HG03575 (cell line): Measurements from ENCODE around the gene MICAL2.
"Not testable (repeated sequence)": the region's sequence is repeated elsewhere in the genome, so short reads cannot be mapped to it uniquely, and the experiment has no call there.

Experiments used
- ATAC-seq: cut with Tn5 transposase; IDR thresholded peaks from one replicate; pipeline ENCODE4 v1.9.1; 2021; ENCODE audit not compliant: unreplicated experiment, insufficient number of reproducible peaks, low FRiP score; ENCODE audit errors: extremely low read depth

MICAL2 gene

DNA sequence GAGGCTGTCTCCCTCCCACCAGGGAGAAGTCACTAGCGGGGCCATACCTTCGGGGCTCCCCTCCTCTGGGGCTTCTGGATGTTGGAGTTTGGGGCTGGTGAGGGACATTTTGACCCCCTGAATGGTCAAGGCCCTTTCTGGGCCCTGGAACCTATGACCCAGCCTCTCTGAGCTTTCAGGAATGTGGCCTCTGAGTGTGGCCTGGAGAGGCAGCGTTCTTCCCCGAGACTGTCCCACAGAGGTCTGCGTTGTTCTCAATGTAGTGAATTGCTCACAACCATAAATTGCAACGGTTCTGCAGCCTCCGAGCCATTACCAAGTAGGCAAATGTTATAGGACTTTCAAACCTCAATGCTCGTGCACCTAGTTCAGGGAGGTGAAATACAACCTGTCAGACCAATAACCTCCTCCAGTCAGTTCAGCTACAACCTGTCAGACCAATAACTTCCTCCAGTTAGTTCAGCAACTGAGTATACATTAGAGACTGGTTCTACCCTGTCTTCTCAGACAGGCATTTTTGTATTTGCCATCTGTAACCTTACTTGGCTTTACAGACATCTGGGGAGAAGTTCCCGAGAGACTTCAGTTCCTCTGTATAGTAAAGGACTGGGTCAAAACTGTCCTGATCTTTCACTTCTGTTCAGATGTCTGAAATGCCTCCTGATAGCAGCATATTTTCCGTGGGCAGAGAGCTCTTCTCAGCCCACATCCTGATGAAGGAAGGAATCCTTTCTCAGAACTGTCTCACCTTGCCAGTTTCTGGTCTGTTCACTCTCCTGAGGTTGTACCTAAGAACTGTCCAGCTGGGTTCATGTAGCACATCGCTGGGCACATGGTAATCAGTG lies 34.2 kb downstream of the MICAL2 start:
- ATAC-seq = no peak

DNA sequence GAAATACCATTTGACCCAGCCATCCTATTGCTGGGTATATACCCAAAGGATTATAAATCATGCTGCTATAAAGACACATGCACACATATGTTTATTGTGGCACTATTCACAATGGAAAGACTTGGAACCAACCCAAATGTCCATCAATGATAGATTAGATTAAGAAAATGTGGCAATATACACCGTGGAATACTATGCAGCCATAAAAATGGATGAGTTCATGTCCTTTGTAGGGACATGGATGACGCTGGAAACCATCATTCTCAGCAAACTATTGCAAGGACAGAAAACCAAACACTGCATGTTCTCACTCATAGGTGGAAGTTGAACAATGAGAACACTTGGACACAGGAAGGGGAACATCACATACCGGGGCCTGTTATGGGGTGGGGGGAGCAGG lies 36.3 kb downstream of the MICAL2 start:
- not testable (repeated sequence) for ATAC-seq

DNA sequence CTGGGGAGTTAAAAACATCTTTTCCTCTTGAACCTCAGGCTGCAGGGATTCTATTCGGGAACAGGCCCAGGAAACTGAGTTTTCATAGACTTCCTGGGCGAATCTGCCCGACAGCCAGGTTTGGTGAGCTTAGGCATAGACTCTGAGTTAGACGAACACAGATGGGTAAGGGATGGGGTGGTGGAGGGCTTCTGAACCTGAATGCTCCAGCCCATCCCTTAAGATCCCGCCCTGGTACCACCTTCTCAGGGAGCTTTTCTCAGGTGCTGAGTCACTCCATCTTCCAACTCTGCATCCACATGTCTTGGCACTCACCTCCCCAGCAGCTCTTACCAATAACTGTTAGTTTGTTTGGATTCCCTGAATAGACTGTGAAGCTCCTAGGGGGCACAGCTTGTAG lies 37.4 kb downstream of the MICAL2 start:
- no peak for ATAC-seq

DNA sequence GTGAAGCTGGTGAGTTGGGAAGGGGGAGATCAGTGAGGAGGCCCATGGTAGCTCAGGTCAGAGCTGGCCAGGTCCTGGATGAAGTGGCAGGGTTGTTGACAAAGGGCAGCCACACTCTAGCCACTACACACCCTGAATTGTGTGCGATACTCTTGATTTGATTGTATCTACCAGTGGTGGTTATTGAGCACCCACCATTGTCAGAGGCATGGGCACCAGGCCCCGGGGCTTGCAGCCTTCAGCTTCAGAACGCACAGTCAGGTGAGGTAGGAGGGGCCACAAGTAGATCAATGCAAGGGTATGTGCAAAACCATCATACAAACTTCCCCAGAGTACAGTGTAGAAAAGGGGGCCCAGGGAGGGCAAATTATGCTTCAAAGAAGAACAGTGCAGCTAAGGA lies 38.1 kb downstream of the MICAL2 start:
- ATAC-seq = no peak

DNA sequence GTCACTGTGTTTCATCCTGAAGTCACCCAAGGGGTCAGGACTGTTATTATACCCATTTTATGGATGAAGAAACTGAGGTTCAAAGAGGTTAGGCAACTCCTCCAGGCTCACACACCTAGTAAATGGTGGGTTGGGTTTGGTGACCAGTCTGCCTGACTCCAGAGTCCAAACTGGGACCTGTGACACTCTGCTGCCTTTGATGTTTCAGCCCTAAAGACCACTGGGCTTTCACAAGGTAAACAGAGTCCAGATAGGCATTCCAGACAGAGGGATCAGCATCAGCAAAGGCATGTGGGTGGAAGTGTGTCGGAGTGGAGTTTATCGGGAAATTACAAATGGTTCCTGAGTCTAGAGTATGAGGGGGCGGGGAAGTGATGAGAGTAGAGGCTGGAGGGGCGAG lies 38.5 kb downstream of the MICAL2 start:
- ATAC-seq = no peak

DNA sequence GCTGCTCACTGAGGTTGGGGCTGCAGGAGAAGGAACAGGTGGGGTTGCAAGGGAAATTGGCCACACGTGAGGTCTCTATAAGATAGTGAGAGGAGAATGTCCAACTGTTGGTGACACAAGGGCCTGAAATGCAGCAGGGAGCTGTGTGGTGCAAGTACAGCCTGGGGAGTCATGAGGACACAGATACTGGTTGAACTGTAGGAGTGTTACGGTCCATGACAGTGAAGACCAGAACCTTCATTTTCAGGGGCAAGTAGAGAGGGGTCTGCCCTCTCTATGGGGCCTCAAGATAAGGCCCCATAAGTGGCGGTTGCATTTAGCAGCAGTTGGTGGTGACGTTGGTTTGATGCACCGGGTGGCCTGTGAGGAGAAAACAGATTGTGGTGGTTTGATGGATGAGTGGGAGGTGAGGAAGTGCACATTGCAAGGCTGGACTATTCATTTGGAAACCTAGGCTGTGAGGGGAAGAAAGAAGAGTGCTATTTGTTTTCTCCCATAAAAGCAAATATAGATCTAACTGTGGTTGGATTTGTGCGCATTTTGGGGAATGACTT lies 39.4 kb downstream of the MICAL2 start:
- no peak for ATAC-seq

DNA sequence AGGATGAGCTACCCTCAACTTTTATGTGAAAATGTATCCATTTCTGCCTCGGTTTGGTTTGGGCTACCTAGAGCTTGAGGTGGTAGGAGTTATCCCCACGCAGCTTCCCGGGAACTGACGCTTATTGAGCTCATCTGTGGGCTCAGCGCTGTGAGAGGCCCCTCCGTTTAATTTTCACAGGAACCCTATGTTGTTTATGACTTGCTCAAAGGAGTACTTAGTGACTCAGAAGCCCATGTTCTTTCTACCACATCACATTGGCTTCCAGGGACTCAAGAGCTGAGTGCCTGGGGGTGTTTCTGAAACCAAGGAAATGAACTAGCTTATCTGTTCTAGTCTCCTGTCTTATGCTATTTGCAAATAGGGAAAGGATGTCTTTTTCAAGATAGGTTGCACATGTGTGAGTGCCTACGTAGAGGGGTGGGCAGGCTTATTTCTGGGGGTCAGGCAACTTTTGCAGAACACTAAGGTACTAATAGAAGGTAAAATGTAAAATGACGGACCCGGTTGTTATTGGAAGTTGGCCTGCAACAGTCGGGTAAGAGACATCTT lies 40.5 kb downstream of the MICAL2 start:
- ATAC-seq = no peak

DNA sequence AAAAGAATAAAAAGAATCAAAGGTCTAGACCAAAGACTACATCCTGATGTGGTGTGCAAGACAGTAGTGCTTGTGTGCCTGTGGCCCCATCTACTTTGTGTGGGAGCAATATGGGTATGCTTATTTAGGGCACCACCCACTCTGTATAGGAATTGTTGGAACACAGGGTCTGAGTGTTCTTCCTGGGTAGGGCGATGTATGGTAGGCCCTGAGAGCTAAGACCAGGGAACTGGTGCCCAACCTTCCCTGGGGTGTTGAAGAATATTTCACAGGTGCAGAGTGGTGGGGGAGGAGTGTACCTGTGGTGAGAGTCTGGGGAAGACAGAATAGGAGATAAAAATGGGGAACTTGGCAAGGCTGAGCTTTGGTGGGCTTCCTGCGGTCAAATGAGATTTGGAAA lies 41.9 kb downstream of the MICAL2 start:
- ATAC-seq = no peak

DNA sequence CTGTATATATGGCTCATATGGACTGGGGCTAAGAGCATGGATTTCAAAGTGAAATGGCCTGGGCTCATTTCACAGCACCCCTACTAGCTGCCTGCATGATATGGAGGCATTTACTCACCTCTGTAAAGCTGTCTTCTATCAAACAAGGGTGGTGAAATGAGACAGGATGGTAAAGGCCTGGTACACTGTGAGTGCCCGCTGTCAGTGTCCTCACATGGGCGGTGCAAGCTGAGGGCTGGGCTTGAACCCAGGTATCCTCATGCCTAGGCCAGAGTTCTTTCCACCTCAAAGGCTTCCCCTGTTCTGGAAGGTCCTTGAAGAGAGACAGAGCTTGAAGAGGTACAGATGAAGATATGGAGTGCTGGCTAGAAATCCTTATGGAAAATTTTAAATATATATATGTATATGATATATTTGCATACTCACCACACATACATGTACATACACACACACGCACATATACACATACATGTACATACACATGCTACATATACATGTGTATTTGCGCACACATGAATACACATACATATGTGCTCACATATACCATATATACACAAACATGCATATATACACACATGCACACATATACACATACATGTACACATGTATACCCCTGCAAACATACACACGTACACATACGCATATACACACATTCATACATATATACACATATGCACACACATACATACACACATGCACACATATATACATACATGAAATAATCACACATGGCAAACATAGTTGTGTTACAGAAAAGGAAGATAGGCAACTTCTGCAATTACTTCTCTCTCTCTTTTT lies 44.7 kb downstream of the MICAL2 start:
- ATAC-seq = no peak

DNA sequence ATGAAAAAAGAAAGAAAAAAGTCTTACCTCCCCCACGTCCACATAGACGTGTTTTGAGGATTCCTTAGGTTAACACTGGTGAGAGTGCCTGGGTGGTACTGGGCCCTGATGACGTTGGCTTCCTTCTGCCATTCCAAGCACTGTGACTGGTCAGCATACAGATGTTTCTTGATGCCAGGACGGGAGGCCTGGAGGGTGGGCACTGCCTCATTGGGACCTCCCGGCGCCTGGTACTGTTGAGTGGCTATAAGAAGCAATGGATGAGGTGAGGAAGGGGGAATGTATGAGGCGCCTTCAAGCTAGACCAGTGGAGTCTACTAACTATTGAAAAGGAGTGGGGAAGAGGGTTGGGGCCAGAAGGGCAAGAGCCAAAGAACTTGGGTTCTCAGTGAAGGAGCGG lies 45.3 kb downstream of the MICAL2 start:
- ATAC-seq = no peak

DNA sequence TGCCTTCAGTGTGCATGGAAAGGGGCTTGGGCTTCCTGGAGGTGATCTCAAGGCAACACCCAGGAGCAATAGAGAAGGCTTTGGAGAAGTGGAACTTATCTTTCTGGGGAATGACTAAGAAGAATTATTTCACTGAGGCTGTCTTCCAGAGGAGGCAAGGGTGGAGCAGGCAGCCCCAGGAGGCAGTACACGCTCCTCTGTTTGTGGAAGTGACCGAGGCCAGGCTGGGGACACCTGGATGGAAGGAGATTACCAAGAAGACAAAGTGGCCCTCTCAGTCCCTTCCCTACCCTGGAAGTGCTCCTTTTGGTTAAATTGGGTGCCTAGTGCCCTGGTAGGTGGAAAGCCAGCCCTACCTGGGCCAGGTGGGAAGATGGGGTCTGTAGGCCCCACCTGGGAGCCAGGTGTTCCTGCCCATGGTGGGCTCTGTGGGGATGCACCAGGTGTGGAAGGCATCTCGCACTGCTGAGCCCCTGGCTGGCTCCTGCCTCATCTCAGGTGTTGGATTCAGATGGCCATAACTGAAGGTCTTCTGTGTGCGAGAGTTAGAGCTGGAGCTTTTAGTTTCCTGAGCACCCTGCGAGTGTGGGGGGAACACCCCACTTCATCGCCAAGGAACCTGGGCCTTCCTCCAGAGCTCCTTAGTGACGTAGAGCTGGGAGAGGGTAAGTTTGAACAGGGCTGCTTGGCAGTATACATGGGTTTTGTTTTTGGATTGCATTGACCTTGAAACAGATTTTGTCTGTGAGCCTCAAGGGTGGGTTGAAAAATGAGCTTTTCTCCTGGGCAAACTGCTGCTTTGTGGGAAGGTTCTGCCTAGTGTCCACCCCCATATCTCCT lies 46.1 kb downstream of the MICAL2 start:
- no peak for ATAC-seq

DNA sequence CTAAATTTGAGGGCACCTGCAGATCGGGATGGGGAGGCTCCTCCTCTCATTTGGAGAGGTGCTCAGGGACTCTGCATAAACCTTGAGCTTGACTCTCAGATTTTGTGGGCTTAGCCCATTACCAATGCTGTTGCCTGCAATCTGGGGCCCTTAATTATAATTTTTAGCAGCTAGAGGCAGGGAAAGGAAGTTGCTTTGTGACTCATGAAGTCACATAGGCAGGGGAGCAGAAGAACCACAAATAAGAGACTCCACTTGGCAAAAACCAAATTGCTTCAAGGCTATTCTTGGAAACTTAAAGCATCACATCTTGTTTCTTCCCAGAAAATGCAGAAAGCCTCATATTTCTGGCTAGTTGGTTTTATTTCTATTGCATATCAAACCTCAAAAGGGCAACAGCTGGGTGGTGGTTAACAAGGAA lies 46.9 kb downstream of the MICAL2 start:
- ATAC-seq = no peak

DNA sequence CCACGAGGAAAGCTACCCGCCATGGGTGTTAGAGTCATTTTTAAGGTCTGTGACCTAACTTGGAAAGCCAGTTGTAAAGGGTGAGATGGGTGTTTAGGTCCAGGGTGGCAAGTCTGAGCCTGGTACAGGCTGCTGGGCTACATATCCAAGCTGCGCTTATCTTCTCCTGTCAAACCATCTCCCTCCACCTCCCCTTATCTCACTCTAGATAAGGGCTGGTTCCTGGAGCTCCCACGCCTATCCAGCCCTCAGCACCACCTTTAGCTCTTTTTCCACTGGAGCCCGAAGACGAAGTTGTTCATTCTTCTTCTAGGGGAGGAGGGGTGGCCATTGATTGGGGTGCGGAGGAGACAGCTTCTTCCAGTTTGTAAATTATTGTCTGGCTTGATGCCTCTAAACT lies 48.5 kb downstream of the MICAL2 start:
- no peak for ATAC-seq

DNA sequence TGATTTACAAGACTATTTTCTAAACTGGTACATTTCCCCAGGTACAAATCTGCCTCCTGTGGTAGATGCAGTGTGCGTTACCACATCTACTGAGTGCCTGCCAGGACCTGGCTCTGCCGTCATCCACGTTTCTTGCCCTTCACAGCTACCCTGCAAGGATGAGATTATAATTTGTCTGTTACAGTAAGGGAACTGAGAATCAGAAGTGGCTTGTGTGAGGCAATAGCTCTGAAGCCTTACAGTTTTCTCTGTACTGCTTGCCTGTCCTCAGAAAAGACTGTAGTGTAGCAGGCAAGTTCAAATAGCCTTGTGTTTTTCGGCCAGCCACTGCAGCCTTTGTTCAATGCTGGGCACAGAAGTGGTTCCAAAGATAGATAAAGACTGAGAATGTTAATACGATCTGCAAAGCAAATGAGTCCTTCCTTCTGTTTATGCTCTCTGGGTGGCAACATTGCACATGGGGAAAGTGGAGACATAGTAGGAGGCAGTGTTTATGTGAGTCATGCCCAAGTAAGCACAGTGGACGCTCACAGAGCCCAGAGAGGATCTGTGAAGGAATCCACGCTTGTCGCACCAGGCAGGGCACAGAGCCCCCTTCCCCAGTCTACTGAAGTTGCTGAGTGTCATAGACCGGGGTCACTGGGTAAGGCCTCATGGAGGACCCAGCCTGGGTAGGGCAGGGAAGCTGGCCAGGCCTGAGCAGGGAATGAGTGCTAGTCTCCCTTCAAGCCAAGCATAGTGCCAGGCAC lies 49.1 kb downstream of the MICAL2 start:
- no peak for ATAC-seq

DNA sequence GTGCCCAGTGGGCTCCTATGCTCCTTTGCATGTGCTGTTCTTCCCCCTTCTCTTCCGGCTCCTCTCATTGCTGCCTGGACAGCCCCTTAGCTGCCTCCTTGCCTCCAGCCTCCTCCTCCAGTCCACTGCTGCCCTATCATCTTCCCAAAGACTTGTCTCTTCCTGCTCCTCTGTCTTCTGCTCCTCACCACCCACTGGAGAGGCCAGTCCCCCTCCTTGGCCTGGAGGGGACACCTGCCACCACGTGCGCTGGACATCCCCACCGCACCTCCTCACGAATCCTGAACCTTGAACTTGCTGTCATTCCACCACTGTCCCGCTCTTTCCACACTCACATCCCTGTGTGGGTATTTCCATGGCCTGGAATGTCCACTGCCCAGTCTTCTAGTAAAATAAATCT lies 49.8 kb downstream of the MICAL2 start:
- ATAC-seq = no peak

DNA sequence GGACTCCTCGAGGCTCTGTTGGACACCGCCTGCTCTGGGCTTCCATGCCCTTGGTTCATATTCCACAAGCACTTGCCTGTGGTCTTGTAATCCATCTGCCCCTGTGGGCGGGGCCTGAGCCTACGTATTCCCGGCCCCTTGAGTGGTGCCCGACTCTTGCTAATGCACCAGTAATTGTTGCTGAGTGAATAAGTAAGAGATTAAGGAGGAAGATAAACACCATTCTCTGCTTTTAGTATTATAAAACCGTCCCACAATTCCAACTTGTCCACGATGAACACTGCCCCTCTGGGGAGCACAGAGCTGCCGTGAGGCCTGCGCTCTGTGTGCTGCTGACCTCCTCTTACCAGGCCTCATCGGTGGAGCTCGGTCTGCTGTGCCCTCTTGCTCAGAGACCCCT lies 50.3 kb downstream of the MICAL2 start:
- ATAC-seq = no peak

DNA sequence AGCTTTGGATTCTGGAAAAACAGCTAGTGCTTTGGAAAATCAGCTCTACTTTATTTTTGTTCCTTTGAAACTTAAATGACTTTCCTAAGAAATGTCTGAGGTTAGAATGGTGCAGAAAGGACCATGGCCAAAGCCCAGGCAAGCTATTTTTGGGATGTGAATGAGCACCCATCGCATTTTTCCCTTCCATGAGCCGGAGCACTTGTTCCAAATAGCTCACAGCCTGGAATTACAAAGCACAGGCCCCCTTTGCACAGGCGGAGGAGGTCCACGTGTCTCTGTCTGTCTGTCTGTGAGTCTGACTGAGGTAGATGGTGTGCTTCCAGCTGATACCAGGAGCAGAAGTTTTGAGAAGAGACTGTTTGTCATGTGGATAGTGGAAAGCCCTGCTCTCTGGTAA lies 50.7 kb downstream of the MICAL2 start:
- ATAC-seq = no peak

DNA sequence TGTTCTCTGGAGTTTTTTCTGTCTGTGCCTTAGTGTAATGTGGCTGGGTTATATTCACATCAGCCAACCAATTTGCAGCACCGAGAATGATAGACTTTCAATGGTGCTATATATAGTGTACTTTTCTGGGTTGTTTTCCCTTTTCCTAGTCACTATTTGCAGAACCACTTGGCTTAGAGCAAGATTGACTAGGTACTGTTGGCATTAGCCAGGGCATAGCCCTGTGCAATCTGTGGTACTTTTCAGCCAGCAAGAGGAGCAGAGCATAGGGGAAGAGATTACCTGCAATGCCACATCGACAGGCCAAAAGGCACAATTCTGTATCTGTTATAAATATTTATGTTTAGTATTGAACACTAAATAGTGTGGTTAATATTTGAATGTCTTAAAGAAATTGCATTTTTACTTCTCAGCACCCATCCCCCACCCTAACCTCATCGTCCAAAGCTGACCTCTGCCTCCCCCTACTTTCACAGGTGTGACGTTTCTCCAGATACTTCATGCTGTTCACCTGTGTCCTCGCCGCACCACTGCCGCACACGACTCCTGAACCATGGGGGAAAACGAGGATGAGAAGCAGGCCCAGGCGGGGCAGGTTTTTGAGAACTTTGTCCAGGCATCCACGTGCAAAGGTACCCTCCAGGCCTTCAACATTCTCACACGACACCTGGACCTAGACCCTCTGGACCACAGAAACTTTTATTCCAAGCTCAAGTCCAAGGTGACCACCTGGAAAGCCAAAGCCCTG lies 51.4 kb downstream of the MICAL2 start:
- ATAC-seq = no peak
